Endothelial cell of umbilical vein (primary cell): Measurements from ENCODE around the gene PHKG2. TPM values are rescaled to one million over a fixed set of nuclear protein-coding genes. Genes with fewer than 3 reads are reported as not detected.

Experiments
- BruUV-seq: library from RNA; stranded (reverse); fragments of 400-500 nt; replicated peaks from 2 replicates; lab custom pipeline; 2021; lab: Mats Ljungman, UMichigan
- CTCF ChIA-PET: fragments of 300-600, 350-600 bp; sonication (Branson Sonifier 250); formaldehyde crosslinking; loops from one replicate; lab custom pipeline; 2021; ENCODE audit warnings: antibody characterized with exemption, inconsistent platforms; lab: Charles Lee
- POLR2A ChIA-PET: fragments of 300-600, 350-600 bp; sonication (Branson Sonifier 250); formaldehyde crosslinking; loops from one replicate; lab custom pipeline; 2021; ENCODE audit warnings: antibody characterized with exemption, inconsistent platforms; lab: Charles Lee
- DNase-seq: peaks from one replicate; pipeline ENCODE4 v3.0.0-alpha.2; 2011; ENCODE audit warnings: low read depth, low spot score
- FAIRE-seq: peaks from 2 replicates; lab custom pipeline; 2011; peaks lifted over from hg19 to GRCh38; lab: Jason Lieb, UNC
- H2AFZ ChIP-seq: 2 replicates; pipeline ENCODE4 v1.6.0; 2012; ENCODE audit warnings: low read depth, low read length, control low read depth, inconsistent platforms
- H3K27ac ChIP-seq: 2 replicates; pipeline ENCODE4 v1.5.1; 2011; ENCODE audit warnings: low read depth, mild to moderate bottlenecking, control low read depth, low read length, moderate library complexity; ENCODE audit not compliant: insufficient read depth
- H3K27me3 ChIP-seq, 2 experiments: 2 replicates each; pipeline versions ENCODE4 v1.6.0 to v1.6.1; 2011; ENCODE audit warnings: low read length in 2 of 2, mixed read lengths in 1 of 2; ENCODE audit not compliant: control insufficient read depth in 2 of 2, insufficient read depth in 2 of 2
- H3K36me3 ChIP-seq, 2 experiments: 2 replicates in 1 of 2; 3 replicates in 1 of 2; pipeline ENCODE4 v1.5.1; 2011; ENCODE audit warnings: low read length in 2 of 2, mild to moderate bottlenecking in 1 of 2, moderate library complexity in 1 of 2; ENCODE audit not compliant: control insufficient read depth in 2 of 2, insufficient read depth in 2 of 2; ENCODE audit errors: extremely low read depth in 1 of 2
- H3K4me1 ChIP-seq: 3 replicates; pipeline ENCODE4 v1.5.1; 2011; ENCODE audit warnings: mild to moderate bottlenecking, low read length; ENCODE audit not compliant: control insufficient read depth, insufficient read depth; ENCODE audit errors: extremely low read depth
- H3K4me2 ChIP-seq: 2 replicates; pipeline ENCODE4 v1.6.1; 2011; ENCODE audit warnings: low read length, control low read depth, mixed read lengths; ENCODE audit not compliant: insufficient read depth
- H3K4me3 ChIP-seq, 3 experiments: fragments of 200-600 bp in 1 of 3; sonication (generic), shearing (Covaris generic) in 1 of 3; replicated peaks in 1 of 3; 2 replicates each; pipeline ENCODE4 v1.5.1; 2011 to 2016; ENCODE audit warnings: control low read depth in 3 of 3, low read length in 3 of 3, mild to moderate bottlenecking in 2 of 3, inconsistent platforms in 1 of 3, low read depth in 1 of 3, moderate library complexity in 1 of 3; ENCODE audit not compliant: insufficient read depth in 1 of 3
- H3K79me2 ChIP-seq: 2 replicates; pipeline ENCODE4 v1.6.0; 2012; ENCODE audit warnings: low read length, inconsistent platforms; ENCODE audit not compliant: control insufficient read depth, insufficient read depth
- H3K9ac ChIP-seq: replicated peaks from 2 replicates; pipeline ENCODE3; 2011; ENCODE audit warnings: low read length, control low read depth; ENCODE audit not compliant: insufficient read depth; ENCODE audit errors: extremely low read depth
- H3K9me1 ChIP-seq: replicated peaks from 3 replicates; pipeline ENCODE4 v1.6.0; 2011; ENCODE audit warnings: mild to moderate bottlenecking, low read length; ENCODE audit not compliant: control insufficient read depth, insufficient read depth; ENCODE audit errors: extremely low read depth
- H3K9me3 ChIP-seq: replicated peaks from 2 replicates; pipeline ENCODE4 v1.5.1; 2012; ENCODE audit warnings: low read length, inconsistent platforms; ENCODE audit not compliant: control insufficient read depth, insufficient read depth
- H4K20me1 ChIP-seq: replicated peaks from 2 replicates; pipeline ENCODE3; 2011; ENCODE audit warnings: mild to moderate bottlenecking, low read length; ENCODE audit not compliant: control insufficient read depth, insufficient read depth; ENCODE audit errors: extremely low read depth
- CTCF ChIP-seq, 2 donors: IDR thresholded peaks; 1 replicate in 1 of 2; 2 replicates in 1 of 2; pipeline ENCODE4 v1.5.1; 2011; ENCODE audit warnings: low read length in 2 of 2, mild to moderate bottlenecking in 2 of 2, moderate library complexity in 2 of 2, control low read depth in 1 of 2, inconsistent platforms in 1 of 2, low read depth in 1 of 2; ENCODE audit not compliant: insufficient read depth in 1 of 2; ENCODE audit errors: extremely low read depth in 1 of 2
- EZH2 ChIP-seq: IDR thresholded peaks from 2 replicates; pipeline ENCODE4 v1.6.1; 2012; ENCODE audit warnings: borderline replicate concordance, low read depth, mild to moderate bottlenecking, moderate library complexity, low read length, inconsistent platforms; ENCODE audit not compliant: severe bottlenecking
- FOS ChIP-seq: IDR thresholded peaks from 2 replicates; pipeline ENCODE4 v1.6.1; 2011; ENCODE audit warnings: mild to moderate bottlenecking, low read length, moderate library complexity, borderline replicate concordance; ENCODE audit not compliant: insufficient read depth
- GATA2 ChIP-seq: IDR thresholded peaks from 2 replicates; pipeline ENCODE4 v1.7.0; 2011; ENCODE audit warnings: low read depth, mild to moderate bottlenecking, moderate library complexity, mixed read lengths, low read length; ENCODE audit not compliant: insufficient read length, insufficient read depth
- JUN ChIP-seq: IDR thresholded peaks from 2 replicates; pipeline ENCODE4 v1.6.1; 2011; ENCODE audit warnings: borderline replicate concordance, low read depth; ENCODE audit not compliant: insufficient read length, insufficient read depth
- MAX ChIP-seq: IDR thresholded peaks from 2 replicates; pipeline ENCODE4 v1.6.1; 2011; ENCODE audit not compliant: insufficient read depth, insufficient read length
- MYC ChIP-seq: IDR thresholded peaks from one replicate; pipeline ENCODE4 v1.6.1; 2011; ENCODE audit warnings: mild to moderate bottlenecking, low read depth, low read length
- POLR2A ChIP-seq: IDR thresholded peaks from 2 replicates; pipeline ENCODE4 v1.6.1; 2012; ENCODE audit warnings: low read depth, mild to moderate bottlenecking, control low read depth, low read length
- POLR2AphosphoS5 ChIP-seq: IDR thresholded peaks from 2 replicates; pipeline ENCODE4 v1.6.1; 2012; ENCODE audit warnings: low read depth, mild to moderate bottlenecking, control low read depth, low read length, moderate library complexity; ENCODE audit not compliant: insufficient read depth
- dilution Hi-C: fragments of 300-500 bp; cut with MboI; formaldehyde crosslinking; loops from one replicate; pipeline ENCODE4 v1.15.0; 2019; ENCODE audit warnings: low sequenced_read_pairs; ENCODE audit not compliant: extremely low pct_ligation_motif_present
- intact Hi-C: fragments of 100-400 bp; cut with micrococcal nuclease; formaldehyde crosslinking; loops from one replicate; pipeline ENCODE4 v1.10.0; 2022
- polyA plus RNA-seq, 4 experiments: library from polyadenylated mRNA; depleted of rRNA in 3 of 4; stranded (reverse) in 3 of 4; unstranded in 1 of 4; fragments of >200 nt; gene quantifications; 2 replicates each; pipeline versions ENCODE4 v1.2.1 to v1.2.3, GENCODE V29; 2011 to 2012; ENCODE audit warnings: missing spikeins in 1 of 4
- total RNA-seq: library from RNA; stranded (reverse); gene quantifications from 2 replicates; pipeline ENCODE4 v1.2.3, GENCODE V29; 2021

Gene PHKG2
- total and polyA plus RNA-seq, 2 donors (not counting 3 experiments of a cell fraction or from before 2014, with no cell fraction given) = 33.0 to 48.8 TPM

GRCh38 chr16:30745082-30745481 is 3.1 kb upstream of the PHKG2 start:
- peaks cover 10% of the 10 kb centered on the region for H3K79me2 ChIP-seq
- POLR2A ChIA-PET = no interaction called here
- no TSS peak for BruUV-seq
- no peak for DNase-seq
- H2AFZ ChIP-seq = no peak overlapping the region
- TF ChIP-seq EZH2 (no peak), MYC (no peak), CTCF (IDR thresholded peaks at IDR 0.05; ENCODE audit: extremely low read depth in 1 of 2, insufficient read depth in 1 of 2, low read depth in 1 of 2, low read length in 2 of 2) (no peak), MAX (no peak), POLR2AphosphoS5 (no peak), FOS (no peak), GATA2 (no peak), POLR2A (no peak), JUN (no peak)
- H3K9me1 ChIP-seq = no peaks in the 10 kb centered on the region
- H3K27me3 ChIP-seq = no peaks in the 10 kb centered on the region
- H3K4me2 ChIP-seq = no peak overlapping the region
- H3K36me3 ChIP-seq = peaks cover 4% of the 10 kb centered on the region in 2 experiments
- CTCF ChIA-PET = no interaction called here
- no peaks in the 10 kb centered on the region for H4K20me1 ChIP-seq
- H3K4me1 ChIP-seq = peaks cover 26% of the 10 kb centered on the region
- intact Hi-C loops = loop anchor here (5.0 kb wide), 1 partner anchor 48 kb away; the partner anchor contains the start of gene SRCAP
- H3K27ac ChIP-seq = no peak overlapping the region
- FAIRE-seq = no peak
- no peaks in the 10 kb centered on the region for H3K9me3 ChIP-seq
- H3K9ac ChIP-seq = no peak overlapping the region
- no peak overlapping the region for H3K4me3 ChIP-seq
- dilution Hi-C loops = no loop called here
